Fibroblast of pulmonary artery (primary cell): ENCODE measurements around the gene SOX10.
"Not testable (repeated sequence)": the region's sequence is repeated elsewhere in the genome, so short reads cannot be mapped to it uniquely, and the experiment has no call there.

Experiments used
- DNase-seq: peaks from one replicate; pipeline ENCODE4 v3.0.0-alpha.2; 2010; ENCODE audit warnings: low read depth
- H3K4me3 ChIP-seq: replicated peaks from 2 replicates; pipeline ENCODE4 v1.5.1; 2011; ENCODE audit warnings: low read depth, mild to moderate bottlenecking, control low read depth, low read length, moderate library complexity
- CTCF ChIP-seq: IDR thresholded peaks from 2 replicates; pipeline ENCODE4 v1.5.1; 2011; ENCODE audit warnings: mild to moderate bottlenecking, control low read depth, low read length, inconsistent platforms; ENCODE audit errors: missing control alignments

The SOX10 gene

GRCh38 chr22:37967637-37968451 is 16.5 kb downstream of the SOX10 start:
- TF ChIP-seq CTCF: no peak
- no peak for DNase-seq
- H3K4me3 ChIP-seq: no peak overlapping the region

- no peak overlapping the region for H3K4me3 ChIP-seq
- no peak for TF ChIP-seq CTCF
- peak; percentile 26 for DNase-seq
Observed at GRCh38 chr22:37967147-37967546, 17.2 kb downstream of the SOX10 start.

GRCh38 chr22:37965940-37966664 is 18.3 kb downstream of the SOX10 start:
- TF ChIP-seq CTCF: no peak
- peak; percentile 23 for DNase-seq
- no peak overlapping the region for H3K4me3 ChIP-seq

- TF ChIP-seq CTCF: no peak
- DNase-seq: no peak
- H3K4me3 ChIP-seq: no peak overlapping the region
Observed at GRCh38 chr22:37961062-37961461, 23.3 kb downstream of the SOX10 start.

GRCh38 chr22:37959231-37959825 is 25.0 kb downstream of the SOX10 start:
- no peak overlapping the region for H3K4me3 ChIP-seq
- no peak for DNase-seq
- TF ChIP-seq CTCF: no peak

- H3K4me3 ChIP-seq: no peak overlapping the region
- TF ChIP-seq CTCF: no peak
- DNase-seq: no peak
Observed at GRCh38 chr22:37957232-37957631, 27.1 kb downstream of the SOX10 start.

- not testable (repeated sequence) for H3K4me3 ChIP-seq, DNase-seq
Observed at GRCh38 chr22:37955825-37956397, 28.4 kb downstream of the SOX10 start.
